SKM-1 treated with dmso at 0.1 percent for 144 hours (cell line): Measurements from ENCODE around the gene ERH.

Source experiments
- DNase-seq: peaks from one replicate; lab custom pipeline; 2025; ENCODE audit not compliant: unreplicated experiment; lab: John Stamatoyannopoulos, UW

ERH gene

GRCh38 chr14:69357544-69358200 lies 40.4 kb downstream of the ERH start:
- no peak for DNase-seq

- DNase-seq: no peak
Measured at GRCh38 chr14:69356903-69357543, 41.1 kb downstream of the ERH start.

- no peak for DNase-seq
Measured at GRCh38 chr14:69355607-69356281, 42.4 kb downstream of the ERH start.

GRCh38 chr14:69355154-69355597 lies 42.9 kb downstream of the ERH start:
- no peak for DNase-seq

GRCh38 chr14:69354383-69355153 lies 43.5 kb downstream of the ERH start:
- DNase-seq: no peak

- DNase-seq: no peak
Measured at GRCh38 chr14:69353168-69353567, 44.9 kb downstream of the ERH start.

GRCh38 chr14:69351911-69352310 lies 46.2 kb downstream of the ERH start:
- no peak for DNase-seq

GRCh38 chr14:69351385-69351784 lies 46.7 kb downstream of the ERH start:
- peak; percentile 1 for DNase-seq

- no peak for DNase-seq
Measured at GRCh38 chr14:69350892-69351291, 47.2 kb downstream of the ERH start.

- DNase-seq: no peak
Measured at GRCh38 chr14:69349091-69349777, 48.9 kb downstream of the ERH start.

- no peak for DNase-seq
Measured at GRCh38 chr14:69346710-69347109, 51.4 kb downstream of the ERH start.

GRCh38 chr14:69345402-69345801 lies 52.7 kb downstream of the ERH start:
- no peak for DNase-seq

GRCh38 chr14:69344171-69344570 lies 53.9 kb downstream of the ERH start:
- no peak for DNase-seq

- DNase-seq: no peak
Measured at GRCh38 chr14:69342928-69343525, 55.1 kb downstream of the ERH start.

- no peak for DNase-seq
Measured at GRCh38 chr14:69339426-69339825, 58.7 kb downstream of the ERH start.

GRCh38 chr14:69337984-69338383 lies 60.1 kb downstream of the ERH start:
- no peak for DNase-seq

- DNase-seq: no peak
Measured at GRCh38 chr14:69335371-69335771, 62.7 kb downstream of the ERH start.

GRCh38 chr14:69334576-69334975 lies 63.5 kb downstream of the ERH start:
- DNase-seq: no peak

- DNase-seq: no peak
Measured at GRCh38 chr14:69333791-69334337, 64.2 kb downstream of the ERH start.

GRCh38 chr14:69332782-69333395 lies 65.2 kb downstream of the ERH start:
- DNase-seq: no peak
